GOT3 (cell line): ENCODE results near the gene AASS.
"Not testable (repeated sequence)": the region's sequence is repeated elsewhere in the genome, so short reads cannot be mapped to it uniquely, and the experiment has no call there.

ENCODE experiments used
- DNase-seq: peaks from one replicate; lab custom pipeline; 2025; ENCODE audit warnings: mixed read lengths; lab: John Stamatoyannopoulos, UW

AASS gene

GRCh38 chr7:122143751-122144711 is at the start of gene AASS:
Gene AASS, minus strand, starts transcription at chr7:122144249. Its CDS starts 10,523 bp downstream, at chr7:122133726.
- DNase-seq: peak; percentile 73

GRCh38 chr7:122188785-122189184 is 44.7 kb upstream of the AASS start:
- DNase-seq: no peak

- DNase-seq: no peak
Observed at GRCh38 chr7:122183106-122183505, 39.1 kb upstream of the AASS start.

GRCh38 chr7:122182081-122182480 is 38.0 kb upstream of the AASS start:
- no peak for DNase-seq

GRCh38 chr7:122172144-122172543 is 28.1 kb upstream of the AASS start:
- not testable (repeated sequence) for DNase-seq

GRCh38 chr7:122166740-122167139 is 22.7 kb upstream of the AASS start:
- no peak for DNase-seq

GRCh38 chr7:122166275-122166674 is 22.2 kb upstream of the AASS start:
- DNase-seq: no peak

- no peak for DNase-seq
Observed at GRCh38 chr7:122161628-122162027, 17.6 kb upstream of the AASS start.

- no peak for DNase-seq
Observed at GRCh38 chr7:122155566-122155965, 11.5 kb upstream of the AASS start.

GRCh38 chr7:122148878-122149277 is 4.8 kb upstream of the AASS start:
- no peak for DNase-seq

GRCh38 chr7:122148081-122148480 is 4.0 kb upstream of the AASS start:
- no peak for DNase-seq

- DNase-seq: no peak
Observed at GRCh38 chr7:122145937-122146645, 2.0 kb upstream of the AASS start.

GRCh38 chr7:122143376-122143750 is 686 bp downstream of the AASS start:
- DNase-seq: no peak

GRCh38 chr7:122140918-122141317 is 3.1 kb downstream of the AASS start:
- DNase-seq: no peak

GRCh38 chr7:122137251-122138077 is 6.6 kb downstream of the AASS start:
- DNase-seq: no peak

- no peak for DNase-seq
Observed at GRCh38 chr7:122136639-122137245, 7.3 kb downstream of the AASS start.

- no peak for DNase-seq
Observed at GRCh38 chr7:122136078-122136477, 8.0 kb downstream of the AASS start.

- DNase-seq: no peak
Observed at GRCh38 chr7:122135275-122135674, 8.8 kb downstream of the AASS start.

GRCh38 chr7:122134793-122135192 is 9.3 kb downstream of the AASS start:
- not testable (repeated sequence) for DNase-seq

GRCh38 chr7:122133477-122133876 is 10.6 kb downstream of the AASS start:
- DNase-seq: no peak

GRCh38 chr7:122132341-122132740 is 11.7 kb downstream of the AASS start:
- DNase-seq: no peak

GRCh38 chr7:122123746-122124145 is 20.3 kb downstream of the AASS start:
- no peak for DNase-seq
